Stimulated activated CD4-positive, alpha-beta T cell treated with anti-CD3 and anti-CD28 coated beads, Interleukin-1b, Interleukin-23, amount 100 ng/mL, for 48 hours (primary cell): Measurements from ENCODE around the gene KIF5B.
"Not testable (repeated sequence)": the region's sequence is repeated elsewhere in the genome, so short reads cannot be mapped to it uniquely, and the experiment has no call there.

Source experiments
- DNase-seq: peaks from one replicate; pipeline ENCODE4 v3.0.0-alpha.2; 2020

The KIF5B gene

DNA sequence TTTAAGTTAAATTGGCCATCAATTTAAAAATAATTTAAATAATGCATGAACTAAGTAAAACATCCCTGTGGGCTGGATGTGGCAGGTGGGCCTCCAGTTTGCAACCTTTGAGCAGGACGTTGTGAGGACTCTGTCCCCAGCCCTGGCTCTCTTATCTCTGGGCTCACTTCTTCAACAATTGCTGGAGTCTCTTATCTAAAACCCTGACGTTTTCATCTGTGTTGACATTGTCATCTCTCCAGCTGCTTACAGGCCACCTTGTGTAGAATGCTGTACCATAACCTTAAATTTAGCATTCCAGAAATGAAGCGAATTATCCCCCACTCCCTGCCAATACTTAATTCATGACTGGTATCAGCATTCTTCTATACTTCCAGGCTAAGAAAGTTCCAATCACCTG lies 3.2 kb upstream of the KIF5B start:
- no peak for DNase-seq

DNA sequence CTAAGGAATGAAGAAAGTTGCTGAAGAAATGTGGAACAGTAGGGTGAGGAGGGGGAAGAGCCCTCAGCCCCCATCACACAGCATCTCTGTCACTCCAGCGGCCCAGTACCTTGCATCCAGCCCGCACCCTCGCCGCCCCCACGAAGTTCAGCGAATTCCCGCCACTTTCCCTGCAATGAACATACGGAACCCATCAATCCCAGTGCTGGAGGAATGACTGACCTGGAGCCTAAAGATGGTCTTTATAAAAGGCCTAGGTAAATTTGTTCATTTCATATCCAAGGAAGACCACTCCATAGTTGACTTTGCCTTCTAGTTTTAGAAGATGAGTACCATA lies 779 bp upstream of the KIF5B start:
- no peak for DNase-seq

DNA sequence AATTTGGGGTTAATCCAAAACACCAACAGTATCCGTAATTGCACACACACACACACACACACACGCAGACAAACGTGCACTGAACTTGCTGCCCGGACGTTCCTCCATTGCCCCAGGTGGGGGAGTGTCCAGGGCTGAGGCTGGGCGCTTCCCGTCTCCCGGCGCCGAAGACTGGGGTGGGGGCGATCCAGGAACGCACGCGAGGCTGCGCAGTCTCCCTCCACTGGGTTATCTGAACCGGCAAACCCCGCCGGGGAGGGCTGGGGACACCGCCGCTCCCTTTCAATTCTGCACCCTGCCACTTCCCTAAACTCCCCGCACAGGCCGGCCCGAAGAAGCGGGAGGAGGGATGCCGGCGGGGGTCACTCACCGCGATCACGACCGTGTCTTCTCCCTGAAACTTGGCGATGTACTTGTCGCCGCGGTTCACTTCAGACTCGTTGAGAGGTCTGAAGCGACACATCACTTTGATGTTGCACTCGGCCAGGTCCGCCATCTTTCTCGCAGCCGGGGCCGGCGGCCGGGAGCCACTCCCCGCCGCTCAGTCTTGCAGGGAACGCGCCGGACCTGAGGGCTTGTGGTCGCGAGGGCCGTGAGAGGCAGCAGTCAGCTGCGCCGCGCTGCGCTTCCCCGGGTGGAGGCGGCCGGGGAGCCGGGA lies 618 bp downstream of the KIF5B start:
- peak; percentile 53 for DNase-seq

DNA sequence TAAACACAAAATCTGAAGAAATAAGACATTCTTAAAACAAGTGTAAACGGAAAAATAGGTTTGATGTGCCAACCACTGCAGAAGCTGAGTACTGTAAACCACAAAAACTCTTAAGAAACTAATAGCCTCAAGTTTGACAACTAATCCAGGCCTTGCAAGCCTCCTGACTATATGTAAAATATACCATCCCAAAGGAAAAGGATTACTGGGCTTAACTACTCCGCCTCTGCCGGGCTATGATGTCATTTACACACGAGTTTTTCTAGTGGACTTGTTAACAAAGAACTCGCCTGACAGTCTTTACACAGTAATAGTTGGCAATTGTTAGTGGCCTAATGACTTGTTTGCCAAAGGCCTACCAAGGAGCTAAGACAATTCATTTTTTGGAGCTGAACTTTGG lies 2.1 kb downstream of the KIF5B start:
- no peak for DNase-seq

GRCh38 chr10:32053392-32053791 lies 2.8 kb downstream of the KIF5B start:
- not testable (repeated sequence) for DNase-seq

GRCh38 chr10:32051926-32052325 lies 4.3 kb downstream of the KIF5B start:
- no peak for DNase-seq

GRCh38 chr10:32050177-32050576 lies 6.0 kb downstream of the KIF5B start:
- DNase-seq = no peak

DNA sequence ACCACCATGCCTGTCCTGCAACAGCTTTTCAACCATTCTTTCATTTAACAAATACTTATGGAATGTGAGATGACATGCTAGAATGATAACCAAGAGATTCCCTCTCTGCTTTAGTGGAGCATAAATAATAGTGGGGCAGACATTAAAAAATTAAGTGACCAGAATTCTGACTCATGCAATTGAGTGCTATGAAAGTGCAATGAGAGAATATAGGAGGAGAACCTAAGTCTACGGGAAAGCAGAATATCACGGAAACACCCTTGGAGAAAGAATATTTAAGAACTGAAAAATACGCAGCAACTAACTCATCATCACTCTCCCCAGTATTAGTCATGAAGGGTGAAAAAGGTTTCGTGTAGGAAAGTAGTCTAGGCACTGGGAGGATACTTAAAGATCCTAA lies 7.1 kb downstream of the KIF5B start:
- DNase-seq = no peak

DNA sequence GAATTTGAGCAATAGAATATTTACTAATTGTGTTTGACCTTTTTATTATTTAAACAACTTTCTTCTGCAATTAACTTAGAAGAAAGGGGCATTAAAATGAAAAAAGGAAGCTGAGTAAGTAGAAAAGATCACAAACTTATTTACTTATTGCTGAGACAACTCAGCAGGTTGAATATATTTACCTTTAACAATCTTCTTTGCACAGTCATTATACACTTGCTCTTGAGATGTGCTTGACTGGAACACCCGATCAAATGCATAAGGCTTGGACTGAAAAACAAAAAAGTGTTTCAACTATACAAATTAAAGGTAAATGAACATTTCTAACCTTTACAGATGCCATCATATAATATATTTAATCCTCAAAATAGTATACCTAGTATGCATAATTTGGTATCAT lies 7.9 kb downstream of the KIF5B start:
- DNase-seq = no peak

DNA sequence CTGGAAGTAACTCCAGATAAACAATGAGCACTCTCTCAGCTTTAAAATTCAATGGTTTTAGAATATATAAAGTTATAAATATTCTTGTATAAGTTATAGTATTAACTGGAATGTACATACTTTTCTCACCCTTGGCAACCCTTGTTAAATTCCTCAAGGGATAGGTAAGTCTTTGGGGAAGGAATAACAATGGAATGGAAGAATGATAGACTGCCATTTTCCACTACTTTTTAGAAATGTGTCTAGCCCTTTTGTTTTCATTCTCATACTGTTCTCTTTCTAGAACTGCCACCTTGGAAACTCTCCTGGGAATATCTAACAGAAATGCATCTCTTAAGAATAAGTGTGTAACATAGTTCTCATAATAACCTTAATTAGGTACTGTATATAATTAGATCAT lies 8.3 kb downstream of the KIF5B start:
- DNase-seq = no peak

- no peak for DNase-seq
Measured at GRCh38 chr10:32046151-32046550, 10.1 kb downstream of the KIF5B start.

- not testable (repeated sequence) for DNase-seq
Measured at GRCh38 chr10:32042730-32043129, 13.5 kb downstream of the KIF5B start.

GRCh38 chr10:32041290-32042028 lies 14.8 kb downstream of the KIF5B start:
- DNase-seq = no peak

- no peak for DNase-seq
Measured at GRCh38 chr10:32039734-32040133, 16.5 kb downstream of the KIF5B start.

DNA sequence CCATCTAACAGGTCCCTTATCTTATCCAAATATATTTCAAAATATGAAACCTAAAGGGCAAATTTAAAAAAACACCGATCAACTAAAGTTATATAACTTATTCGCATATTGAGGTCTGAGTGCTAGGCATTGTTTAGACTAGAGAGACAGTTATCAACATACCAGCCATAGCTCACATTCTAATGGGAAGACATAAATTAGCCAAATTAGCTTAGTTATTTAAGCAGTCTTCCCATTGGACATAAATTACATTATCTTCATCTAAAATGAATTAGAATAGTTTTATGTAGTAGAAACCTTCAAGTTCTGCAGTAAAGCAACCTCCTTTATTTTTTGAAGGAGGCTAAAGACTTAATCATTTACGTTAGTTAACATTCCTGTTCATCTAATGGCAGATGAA lies 17.4 kb downstream of the KIF5B start:
- DNase-seq = no peak

- no peak for DNase-seq
Measured at GRCh38 chr10:32036922-32037321, 19.3 kb downstream of the KIF5B start.

DNA sequence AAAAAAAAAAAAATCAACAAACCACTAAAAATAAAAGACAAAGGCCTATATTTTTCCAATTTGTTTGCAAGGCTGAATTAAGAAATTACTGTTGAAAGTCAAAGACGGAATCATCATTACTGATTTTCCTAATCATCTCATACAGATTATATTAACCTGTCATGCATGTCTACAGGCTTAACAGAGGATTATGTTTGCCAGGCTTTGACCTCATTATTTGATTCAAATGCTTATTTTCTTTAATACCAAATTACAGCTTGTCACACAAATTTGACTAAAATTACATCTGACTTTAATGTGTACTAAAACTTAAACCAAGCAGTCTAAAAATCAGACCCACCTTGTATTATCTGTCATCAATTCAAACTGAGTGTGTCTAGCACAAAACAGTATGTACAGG lies 21.2 kb downstream of the KIF5B start:
- DNase-seq = no peak

GRCh38 chr10:32033171-32033570 lies 23.1 kb downstream of the KIF5B start:
- DNase-seq = no peak

DNA sequence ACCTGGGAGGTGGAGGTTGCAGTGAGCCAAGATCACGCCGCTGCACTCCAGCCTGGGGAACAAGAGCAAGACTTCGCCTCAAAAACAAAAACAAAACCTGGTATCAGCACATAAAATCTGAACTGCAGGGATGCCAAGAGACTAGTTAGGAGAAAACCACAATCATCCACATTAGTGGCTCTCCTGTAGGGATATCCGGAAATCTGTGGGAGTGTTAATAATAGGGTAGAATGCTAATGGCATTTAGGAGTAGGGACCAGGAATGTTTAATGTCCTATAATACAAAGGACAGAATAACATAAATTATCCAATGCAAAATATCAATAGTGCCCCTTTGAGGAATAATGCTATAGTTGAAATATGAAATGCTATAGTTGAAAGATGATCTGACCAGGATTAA lies 24.3 kb downstream of the KIF5B start:
- no peak for DNase-seq

GRCh38 chr10:32031424-32031823 lies 24.8 kb downstream of the KIF5B start:
- no peak for DNase-seq

DNA sequence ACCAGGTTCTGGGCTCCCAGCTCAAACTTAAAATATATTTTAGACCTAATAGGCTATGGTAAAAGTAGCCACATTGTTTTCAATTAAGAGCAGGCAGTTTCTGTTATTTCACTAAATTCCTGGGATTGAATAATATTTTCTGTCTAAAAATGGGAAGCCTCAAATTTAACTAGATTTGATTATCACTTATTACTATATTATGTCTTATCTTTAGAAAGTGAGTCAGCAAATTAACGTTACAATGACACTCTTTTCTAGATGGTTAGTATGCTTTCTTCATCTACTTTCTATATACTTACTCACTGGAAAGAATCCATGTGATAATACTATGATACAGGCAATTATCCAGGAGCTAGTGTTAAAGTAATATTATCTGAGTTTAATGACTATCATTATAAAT lies 27.5 kb downstream of the KIF5B start:
- DNase-seq = no peak

DNA sequence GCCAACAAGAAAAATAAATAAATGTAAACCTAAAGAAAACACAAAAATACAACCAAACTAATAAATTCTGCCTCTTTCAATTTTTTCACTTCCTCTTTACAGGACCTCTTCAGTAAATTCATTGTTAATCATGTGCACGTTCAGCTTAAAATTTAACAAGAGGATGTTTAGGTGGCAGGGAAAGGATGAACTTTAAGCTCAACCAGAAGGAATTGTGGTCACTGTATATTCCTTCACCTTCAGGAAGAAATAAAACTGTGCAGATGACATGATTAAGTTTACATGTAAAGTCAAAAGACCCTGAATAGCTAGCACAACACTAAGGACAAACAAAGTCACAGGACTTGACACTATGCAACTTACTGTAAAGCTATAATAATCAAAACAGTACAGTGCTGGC lies 33.0 kb downstream of the KIF5B start:
- DNase-seq = no peak

GRCh38 chr10:32017044-32017443 lies 39.2 kb downstream of the KIF5B start:
- no peak for DNase-seq

DNA sequence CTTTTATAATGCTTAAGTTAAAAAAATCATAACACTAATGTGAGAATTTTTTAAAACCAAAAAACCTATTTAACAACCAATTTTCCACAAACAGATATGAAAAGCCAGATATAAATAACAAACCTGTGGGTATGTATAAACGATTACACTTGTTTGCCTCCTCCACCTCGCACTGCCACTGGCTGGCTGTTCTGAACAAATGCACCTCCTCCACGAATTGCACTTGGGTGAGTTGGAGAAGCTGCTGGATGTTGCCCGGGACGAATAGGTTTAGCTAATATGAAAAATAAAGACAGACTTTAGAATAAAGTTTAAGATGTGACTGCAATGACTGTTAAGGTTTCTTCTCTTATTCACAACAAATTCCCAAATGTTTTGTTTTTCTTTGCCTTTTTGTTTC lies 40.8 kb downstream of the KIF5B start:
- no peak for DNase-seq

GRCh38 chr10:32007026-32007425 lies 49.2 kb downstream of the KIF5B start:
- no peak for DNase-seq
